ENCODE data around the gene SCARB2.

DNA sequence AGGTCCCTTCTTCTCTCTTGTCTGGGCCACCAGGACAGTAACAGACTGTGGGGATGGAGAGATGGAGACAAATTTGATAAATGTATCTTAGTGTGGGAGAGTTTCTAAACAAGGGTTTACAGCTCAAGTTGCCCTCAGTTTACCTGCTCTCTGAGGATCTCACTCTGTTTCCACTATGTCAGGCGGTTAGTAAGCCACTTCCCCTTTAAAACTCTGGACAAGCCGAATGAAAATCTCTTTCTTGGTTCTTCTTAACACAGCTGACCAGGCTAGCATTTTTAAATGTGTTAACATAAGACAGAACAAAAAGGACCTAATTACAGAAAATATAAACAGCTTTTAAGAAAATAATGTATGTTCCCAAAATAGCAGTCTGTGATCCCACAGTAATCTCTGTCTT, 2.9 kb upstream of the SCARB2 start:
- TF ChIP-seq EZH2 (IDR thresholded peaks at IDR 0.05) (no peak), CTCF (IDR thresholded peaks at IDR 0.05) (no peak)

All from neural progenitor cell (in vitro differentiated cells).